NCI-H2227 treated with DMSO at 0.1 percent for 48 hours (cell line): ENCODE measurements around the gene TMEM117.
A peak's percentile ranks its signal among the peaks of the same experiment; 100 is the strongest.

ENCODE experiments used
- DNase-seq: peaks from one replicate; lab custom pipeline; 2025; lab: John Stamatoyannopoulos, UW

TMEM117 gene

GRCh38 chr12:43964033-43964432, 128.2 kb downstream of the TMEM117 start:
- DNase-seq: peak; percentile 15

GRCh38 chr12:43964961-43965360, 129.1 kb downstream of the TMEM117 start:
- DNase-seq: no peak

- DNase-seq: no peak
Measured at GRCh38 chr12:43965899-43966298, 130.0 kb downstream of the TMEM117 start.

- no peak for DNase-seq
Measured at GRCh38 chr12:43968736-43969135, 132.9 kb downstream of the TMEM117 start.

GRCh38 chr12:43969882-43970281, 134.0 kb downstream of the TMEM117 start:
- no peak for DNase-seq

- DNase-seq: no peak
Measured at GRCh38 chr12:43973385-43973784, 137.5 kb downstream of the TMEM117 start.

- no peak for DNase-seq
Measured at GRCh38 chr12:43973993-43974392, 138.1 kb downstream of the TMEM117 start.

- DNase-seq: no peak
Measured at GRCh38 chr12:43976027-43976426, 140.1 kb downstream of the TMEM117 start.

- no peak for DNase-seq
Measured at GRCh38 chr12:43978556-43978955, 142.7 kb downstream of the TMEM117 start.

GRCh38 chr12:43979450-43979849, 143.6 kb downstream of the TMEM117 start:
- DNase-seq: no peak

- DNase-seq: no peak
Measured at GRCh38 chr12:43980627-43981191, 144.8 kb downstream of the TMEM117 start.

- DNase-seq: no peak
Measured at GRCh38 chr12:43981726-43982125, 145.8 kb downstream of the TMEM117 start.

- no peak for DNase-seq
Measured at GRCh38 chr12:43982544-43982943, 146.7 kb downstream of the TMEM117 start.

- DNase-seq: no peak
Measured at GRCh38 chr12:43988838-43989560, 153.1 kb downstream of the TMEM117 start.

- DNase-seq: no peak
Measured at GRCh38 chr12:43992856-43993255, 157.0 kb downstream of the TMEM117 start.

GRCh38 chr12:44000309-44000952, 164.6 kb downstream of the TMEM117 start:
- no peak for DNase-seq

- no peak for DNase-seq
Measured at GRCh38 chr12:44002607-44003006, 166.7 kb downstream of the TMEM117 start.

GRCh38 chr12:44003721-44004120, 167.8 kb downstream of the TMEM117 start:
- no peak for DNase-seq

GRCh38 chr12:44015333-44015941, 179.6 kb downstream of the TMEM117 start:
- peak; percentile 20 for DNase-seq

GRCh38 chr12:44017216-44017615, 181.3 kb downstream of the TMEM117 start:
- no peak for DNase-seq

- DNase-seq: no peak
Measured at GRCh38 chr12:44019118-44019517, 183.2 kb downstream of the TMEM117 start.

GRCh38 chr12:44020555-44020954, 184.7 kb downstream of the TMEM117 start:
- DNase-seq: no peak

GRCh38 chr12:44021471-44021971, 185.6 kb downstream of the TMEM117 start:
- no peak for DNase-seq
